GM23338 (cell line): Measurements from ENCODE around the gene SUCLG2. TPM values are rescaled to one million over a fixed set of nuclear protein-coding genes. Genes with fewer than 3 reads are reported as not detected.

Experiments used
- EZH2 ChIP-seq: fragments of 200-600 bp; sonication (generic); IDR thresholded peaks from one replicate; pipeline ENCODE4 v1.8.0; 2017; ENCODE audit warnings: antibody characterized with exemption, mild to moderate bottlenecking, low read depth; ENCODE audit not compliant: unreplicated experiment
- EZH2phosphoT487 ChIP-seq: fragments of 200-600 bp; sonication (generic); IDR thresholded peaks from one replicate; pipeline ENCODE4 v1.8.1; 2018; ENCODE audit warnings: antibody characterized with exemption; ENCODE audit not compliant: unreplicated experiment
- JUNB ChIP-seq: IDR thresholded peaks from one replicate; pipeline ENCODE4 v1.6.1; 2016; ENCODE audit warnings: antibody characterized with exemption; ENCODE audit not compliant: unreplicated experiment
- POLR2AphosphoS5 ChIP-seq: IDR thresholded peaks from 2 replicates; pipeline ENCODE4 v1.6.1; 2016; ENCODE audit warnings: antibody characterized with exemption, low read depth
- ZNF114 ChIP-seq: fragments of 250-450 bp; sonication (Bioruptor Pico); IDR thresholded peaks from 2 replicates; pipeline ENCODE4 v1.5.0; 2020; ENCODE audit warnings: mild to moderate bottlenecking, moderate library complexity
- ZNF331 ChIP-seq: fragments of 250-450 bp; sonication (Bioruptor Pico); IDR thresholded peaks from 2 replicates; pipeline ENCODE4 v1.5.0; 2020; ENCODE audit warnings: low read depth, mild to moderate bottlenecking, moderate library complexity
- polyA plus RNA-seq: library from polyadenylated mRNA; unstranded; fragments of >200 nt; fragmentation: Nextera tagmentation; extraction: Ambion mirVana; gene quantifications from 2 replicates; pipeline ENCODE4 v1.2.1, GENCODE V29; 2016
- total RNA-seq: library from RNA; depleted of rRNA; stranded (reverse); fragments of >200 nt; shearing (Covaris generic); gene quantifications from 2 replicates; pipeline ENCODE4 v1.2.3, GENCODE V29; 2014
- TF ChIP-seq, protein P1 (sequence below): fragments of 250-450 bp; sonication (Bioruptor Pico); IDR thresholded peaks from 2 replicates; pipeline ENCODE4 v1.5.0; 2020; ENCODE audit warnings: mild to moderate bottlenecking, moderate library complexity
- TF ChIP-seq, protein P2 (sequence below): IDR thresholded peaks from one replicate; pipeline ENCODE4 v1.6.1; 2018; ENCODE audit warnings: antibody characterized with exemption; ENCODE audit not compliant: unreplicated experiment

Gene SUCLG2
- total and polyA plus RNA-seq, 2 experiments from 2014 or later = 29.3 to 39.0 TPM

DNA sequence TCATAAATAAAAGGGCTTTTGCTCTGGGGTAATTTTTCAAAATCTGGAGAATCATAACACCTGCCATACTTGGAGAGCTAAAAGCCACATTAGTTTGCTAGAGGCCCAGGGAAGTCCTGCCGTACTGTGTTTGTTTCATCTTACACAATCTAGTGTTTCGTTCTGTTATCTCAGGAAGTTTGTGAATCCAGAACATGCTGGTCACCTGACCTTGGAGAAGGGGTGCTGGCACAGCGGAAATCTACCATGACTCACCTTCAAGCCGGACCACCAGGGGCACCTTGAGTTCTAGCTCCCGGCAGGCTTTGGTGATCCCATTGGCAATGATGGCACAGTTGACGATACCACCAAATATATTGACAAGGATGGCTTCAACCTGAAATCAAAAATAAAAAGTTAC, 253.9 kb downstream of the SUCLG2 start (continued):
- TF ChIP-seq, protein P1, sequence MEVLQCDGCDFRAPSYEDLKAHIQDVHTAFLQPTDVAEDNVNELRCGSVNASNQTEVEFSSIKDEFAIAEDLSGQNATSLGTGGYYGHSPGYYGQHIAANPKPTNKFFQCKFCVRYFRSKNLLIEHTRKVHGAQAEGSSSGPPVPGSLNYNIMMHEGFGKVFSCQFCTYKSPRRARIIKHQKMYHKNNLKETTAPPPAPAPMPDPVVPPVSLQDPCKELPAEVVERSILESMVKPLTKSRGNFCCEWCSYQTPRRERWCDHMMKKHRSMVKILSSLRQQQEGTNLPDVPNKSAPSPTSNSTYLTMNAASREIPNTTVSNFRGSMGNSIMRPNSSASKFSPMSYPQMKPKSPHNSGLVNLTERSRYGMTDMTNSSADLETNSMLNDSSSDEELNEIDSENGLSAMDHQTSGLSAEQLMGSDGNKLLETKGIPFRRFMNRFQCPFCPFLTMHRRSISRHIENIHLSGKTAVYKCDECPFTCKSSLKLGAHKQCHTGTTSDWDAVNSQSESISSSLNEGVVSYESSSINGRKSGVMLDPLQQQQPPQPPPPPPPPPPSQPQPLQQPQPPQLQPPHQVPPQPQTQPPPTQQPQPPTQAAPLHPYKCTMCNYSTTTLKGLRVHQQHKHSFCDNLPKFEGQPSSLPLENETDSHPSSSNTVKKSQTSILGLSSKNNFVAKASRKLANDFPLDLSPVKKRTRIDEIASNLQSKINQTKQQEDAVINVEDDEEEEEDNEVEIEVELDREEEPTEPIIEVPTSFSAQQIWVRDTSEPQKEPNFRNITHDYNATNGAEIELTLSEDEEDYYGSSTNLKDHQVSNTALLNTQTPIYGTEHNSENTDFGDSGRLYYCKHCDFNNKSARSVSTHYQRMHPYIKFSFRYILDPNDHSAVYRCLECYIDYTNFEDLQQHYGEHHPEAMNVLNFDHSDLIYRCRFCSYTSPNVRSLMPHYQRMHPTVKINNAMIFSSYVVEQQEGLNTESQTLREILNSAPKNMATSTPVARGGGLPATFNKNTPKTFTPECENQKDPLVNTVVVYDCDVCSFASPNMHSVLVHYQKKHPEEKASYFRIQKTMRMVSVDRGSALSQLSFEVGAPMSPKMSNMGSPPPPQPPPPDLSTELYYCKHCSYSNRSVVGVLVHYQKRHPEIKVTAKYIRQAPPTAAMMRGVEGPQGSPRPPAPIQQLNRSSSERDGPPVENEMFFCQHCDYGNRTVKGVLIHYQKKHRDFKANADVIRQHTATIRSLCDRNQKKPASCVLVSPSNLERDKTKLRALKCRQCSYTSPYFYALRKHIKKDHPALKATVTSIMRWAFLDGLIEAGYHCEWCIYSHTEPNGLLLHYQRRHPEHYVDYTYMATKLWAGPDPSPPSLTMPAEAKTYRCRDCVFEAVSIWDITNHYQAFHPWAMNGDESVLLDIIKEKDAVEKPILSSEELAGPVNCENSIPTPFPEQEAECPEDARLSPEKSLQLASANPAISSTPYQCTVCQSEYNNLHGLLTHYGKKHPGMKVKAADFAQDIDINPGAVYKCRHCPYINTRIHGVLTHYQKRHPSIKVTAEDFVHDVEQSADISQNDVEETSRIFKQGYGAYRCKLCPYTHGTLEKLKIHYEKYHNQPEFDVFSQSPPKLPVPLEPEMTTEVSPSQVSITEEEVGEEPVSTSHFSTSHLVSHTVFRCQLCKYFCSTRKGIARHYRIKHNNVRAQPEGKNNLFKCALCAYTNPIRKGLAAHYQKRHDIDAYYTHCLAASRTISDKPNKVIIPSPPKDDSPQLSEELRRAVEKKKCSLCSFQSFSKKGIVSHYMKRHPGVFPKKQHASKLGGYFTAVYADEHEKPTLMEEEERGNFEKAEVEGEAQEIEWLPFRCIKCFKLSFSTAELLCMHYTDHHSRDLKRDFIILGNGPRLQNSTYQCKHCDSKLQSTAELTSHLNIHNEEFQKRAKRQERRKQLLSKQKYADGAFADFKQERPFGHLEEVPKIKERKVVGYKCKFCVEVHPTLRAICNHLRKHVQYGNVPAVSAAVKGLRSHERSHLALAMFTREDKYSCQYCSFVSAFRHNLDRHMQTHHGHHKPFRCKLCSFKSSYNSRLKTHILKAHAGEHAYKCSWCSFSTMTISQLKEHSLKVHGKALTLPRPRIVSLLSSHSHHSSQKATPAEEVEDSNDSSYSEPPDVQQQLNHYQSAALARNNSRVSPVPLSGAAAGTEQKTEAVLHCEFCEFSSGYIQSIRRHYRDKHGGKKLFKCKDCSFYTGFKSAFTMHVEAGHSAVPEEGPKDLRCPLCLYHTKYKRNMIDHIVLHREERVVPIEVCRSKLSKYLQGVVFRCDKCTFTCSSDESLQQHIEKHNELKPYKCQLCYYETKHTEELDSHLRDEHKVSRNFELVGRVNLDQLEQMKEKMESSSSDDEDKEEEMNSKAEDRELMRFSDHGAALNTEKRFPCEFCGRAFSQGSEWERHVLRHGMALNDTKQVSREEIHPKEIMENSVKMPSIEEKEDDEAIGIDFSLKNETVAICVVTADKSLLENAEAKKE (CRISPR knock-in tag) = no peak
- TF ChIP-seq EZH2 (no peak), EZH2phosphoT487 (no peak), ZNF331 (no peak), POLR2AphosphoS5 (no peak), JUNB (no peak), ZNF114 (CRISPR knock-in tag) (no peak)
- TF ChIP-seq, protein P2, sequence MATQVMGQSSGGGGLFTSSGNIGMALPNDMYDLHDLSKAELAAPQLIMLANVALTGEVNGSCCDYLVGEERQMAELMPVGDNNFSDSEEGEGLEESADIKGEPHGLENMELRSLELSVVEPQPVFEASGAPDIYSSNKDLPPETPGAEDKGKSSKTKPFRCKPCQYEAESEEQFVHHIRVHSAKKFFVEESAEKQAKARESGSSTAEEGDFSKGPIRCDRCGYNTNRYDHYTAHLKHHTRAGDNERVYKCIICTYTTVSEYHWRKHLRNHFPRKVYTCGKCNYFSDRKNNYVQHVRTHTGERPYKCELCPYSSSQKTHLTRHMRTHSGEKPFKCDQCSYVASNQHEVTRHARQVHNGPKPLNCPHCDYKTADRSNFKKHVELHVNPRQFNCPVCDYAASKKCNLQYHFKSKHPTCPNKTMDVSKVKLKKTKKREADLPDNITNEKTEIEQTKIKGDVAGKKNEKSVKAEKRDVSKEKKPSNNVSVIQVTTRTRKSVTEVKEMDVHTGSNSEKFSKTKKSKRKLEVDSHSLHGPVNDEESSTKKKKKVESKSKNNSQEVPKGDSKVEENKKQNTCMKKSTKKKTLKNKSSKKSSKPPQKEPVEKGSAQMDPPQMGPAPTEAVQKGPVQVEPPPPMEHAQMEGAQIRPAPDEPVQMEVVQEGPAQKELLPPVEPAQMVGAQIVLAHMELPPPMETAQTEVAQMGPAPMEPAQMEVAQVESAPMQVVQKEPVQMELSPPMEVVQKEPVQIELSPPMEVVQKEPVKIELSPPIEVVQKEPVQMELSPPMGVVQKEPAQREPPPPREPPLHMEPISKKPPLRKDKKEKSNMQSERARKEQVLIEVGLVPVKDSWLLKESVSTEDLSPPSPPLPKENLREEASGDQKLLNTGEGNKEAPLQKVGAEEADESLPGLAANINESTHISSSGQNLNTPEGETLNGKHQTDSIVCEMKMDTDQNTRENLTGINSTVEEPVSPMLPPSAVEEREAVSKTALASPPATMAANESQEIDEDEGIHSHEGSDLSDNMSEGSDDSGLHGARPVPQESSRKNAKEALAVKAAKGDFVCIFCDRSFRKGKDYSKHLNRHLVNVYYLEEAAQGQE = no peak
